GM19193 (cell line): ENCODE data around the gene UROS.

ENCODE experiments used
- POLR2A ChIP-seq: IDR thresholded peaks from 4 replicates; pipeline ENCODE4 v1.6.1; 2011; ENCODE audit not compliant: insufficient read depth, insufficient read length; ENCODE audit errors: extremely low read depth

Gene UROS

DNA sequence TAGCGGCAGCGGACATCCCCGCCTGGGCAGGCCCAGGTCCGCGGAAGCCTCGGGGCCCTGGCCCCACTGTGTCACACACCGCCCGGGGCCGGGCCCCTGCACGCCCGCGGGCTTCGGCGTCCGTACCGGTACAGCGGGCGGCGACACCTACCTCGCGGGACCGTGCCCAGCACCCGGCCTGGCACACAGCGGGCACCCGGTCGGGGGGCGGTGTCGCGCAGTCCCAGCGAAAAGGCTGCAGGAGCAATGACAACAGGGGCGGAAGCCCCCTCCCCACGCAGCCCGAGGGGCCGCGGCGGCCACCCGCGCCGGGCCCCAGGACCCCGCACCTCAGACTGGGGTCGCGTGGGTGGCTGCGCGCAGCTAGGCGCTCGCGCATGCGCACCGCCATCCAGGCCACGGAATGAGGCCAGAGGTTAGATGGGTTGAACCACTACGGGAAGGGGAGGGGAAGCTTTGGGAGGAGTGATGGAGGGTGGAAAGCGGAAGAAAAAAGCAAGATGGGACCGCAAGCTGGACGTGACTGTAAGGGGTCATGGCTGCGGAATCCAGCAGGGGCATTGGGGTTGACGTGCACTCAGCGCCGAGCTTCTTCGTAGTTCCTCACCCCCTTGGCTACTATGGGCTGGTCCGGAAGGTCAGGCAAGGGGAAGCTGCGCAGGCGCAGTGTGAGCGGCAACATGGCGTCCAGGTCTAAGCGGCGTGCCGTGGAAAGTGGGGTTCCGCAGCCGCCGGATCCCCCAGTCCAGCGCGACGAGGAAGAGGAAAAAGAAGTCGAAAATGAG is at the start of gene UROS, which contains the start of gene BCCIP:
UROS (minus strand) TSS at position 381 of the 785 bp plus-strand sequence. CDS start 6,759 bp downstream, outside the sequence.
BCCIP (plus strand) TSS at position 669 of the 785 bp plus-strand sequence; CDS start at position 681, 12 bp downstream.
- TF ChIP-seq POLR2A: peak; percentile 78

DNA sequence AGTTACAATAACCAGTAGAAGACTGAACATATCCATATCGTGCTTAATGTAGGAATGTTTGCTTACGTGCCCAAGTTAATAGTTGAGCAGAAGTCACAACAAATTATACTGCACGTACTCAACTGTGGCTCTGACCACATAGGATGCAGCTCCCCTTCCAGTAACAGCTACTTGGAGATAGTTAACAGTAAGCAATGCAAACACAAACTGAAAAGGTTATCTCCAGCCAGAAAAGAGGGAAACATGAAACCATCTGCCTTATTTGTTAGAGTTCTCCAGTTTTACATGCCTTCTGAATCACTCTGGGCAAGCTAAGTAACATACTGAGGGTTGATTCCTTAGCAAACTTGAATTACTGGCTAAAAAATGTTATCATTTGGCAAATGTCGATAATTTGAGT is 48.3 kb upstream of the UROS start:
- TF ChIP-seq POLR2A: no peak

DNA sequence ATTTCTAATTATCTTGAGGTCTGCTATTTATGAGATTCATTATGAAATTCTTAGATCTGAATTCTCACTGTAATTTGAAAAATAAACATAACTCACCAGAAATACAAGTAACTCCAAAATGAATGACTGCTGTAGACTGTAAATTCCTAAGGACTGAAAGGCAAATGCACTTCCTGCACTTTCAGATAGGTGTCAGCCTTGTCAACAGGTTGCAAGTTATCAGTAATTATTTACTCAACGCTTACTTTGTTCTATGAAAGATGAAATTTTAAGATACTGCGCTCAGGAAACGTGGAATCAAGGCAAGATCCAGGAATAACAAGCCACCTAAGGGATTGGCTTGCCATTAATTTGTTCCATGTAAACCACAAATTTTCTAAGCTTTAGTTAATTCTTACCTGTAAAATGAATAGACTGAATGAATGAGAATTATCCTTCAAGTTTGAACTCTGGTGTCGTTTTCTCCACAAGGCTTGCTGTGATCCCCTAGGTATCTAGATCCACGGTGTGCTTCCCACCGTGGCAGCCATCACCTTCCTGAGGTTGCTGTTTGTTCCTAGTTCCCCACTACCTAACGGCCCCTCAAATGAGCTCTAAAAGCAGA is 45.4 kb upstream of the UROS start:
- TF ChIP-seq POLR2A: no peak

DNA sequence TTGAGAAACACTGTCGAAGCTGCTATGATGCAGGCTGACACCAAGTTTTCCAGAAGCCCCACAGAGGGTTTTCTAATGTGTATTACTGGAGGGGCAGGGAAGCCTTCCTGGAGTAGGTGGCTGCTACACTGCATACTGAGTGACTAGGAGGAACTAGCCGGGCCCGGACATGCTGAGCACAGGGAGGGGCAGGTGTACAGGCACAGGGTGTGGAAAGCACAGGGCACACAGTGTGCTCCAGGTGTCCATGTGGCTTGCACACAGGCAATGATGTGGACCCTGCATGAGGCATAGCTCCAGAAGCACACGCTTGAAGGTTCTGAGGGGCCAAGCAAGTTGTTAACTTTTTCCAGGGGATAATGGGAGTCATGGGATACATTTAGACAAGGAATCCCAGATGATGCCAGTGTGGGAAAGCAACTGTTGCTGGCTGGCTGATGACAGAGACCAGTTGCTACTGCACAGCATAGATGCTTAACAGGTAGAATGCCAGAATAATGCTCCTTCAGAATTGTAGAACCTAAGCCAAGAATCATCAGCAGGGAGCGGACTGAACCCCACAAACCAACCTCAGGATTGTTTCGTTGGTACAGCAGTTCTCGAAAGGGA is 43.5 kb upstream of the UROS start:
- TF ChIP-seq POLR2A: no peak

DNA sequence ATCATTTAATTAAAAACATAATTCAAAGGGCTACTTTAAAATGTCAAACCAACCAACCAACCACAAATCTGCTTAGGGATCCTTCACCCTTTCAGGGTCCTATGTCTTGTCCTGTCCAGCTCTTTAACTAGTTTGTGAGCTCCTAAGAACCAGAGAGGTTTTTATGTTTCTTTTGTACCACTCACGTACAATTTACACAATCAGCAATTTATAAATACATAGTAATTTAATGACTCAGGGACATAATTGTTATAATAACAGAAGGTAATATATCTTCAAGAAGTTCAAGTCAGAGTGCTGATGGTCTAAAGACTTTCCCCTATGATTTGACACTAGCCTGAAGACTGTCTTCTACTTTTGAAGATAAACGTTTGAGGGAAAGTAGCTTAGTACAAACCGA is 42.1 kb upstream of the UROS start:
- no peak for TF ChIP-seq POLR2A

DNA sequence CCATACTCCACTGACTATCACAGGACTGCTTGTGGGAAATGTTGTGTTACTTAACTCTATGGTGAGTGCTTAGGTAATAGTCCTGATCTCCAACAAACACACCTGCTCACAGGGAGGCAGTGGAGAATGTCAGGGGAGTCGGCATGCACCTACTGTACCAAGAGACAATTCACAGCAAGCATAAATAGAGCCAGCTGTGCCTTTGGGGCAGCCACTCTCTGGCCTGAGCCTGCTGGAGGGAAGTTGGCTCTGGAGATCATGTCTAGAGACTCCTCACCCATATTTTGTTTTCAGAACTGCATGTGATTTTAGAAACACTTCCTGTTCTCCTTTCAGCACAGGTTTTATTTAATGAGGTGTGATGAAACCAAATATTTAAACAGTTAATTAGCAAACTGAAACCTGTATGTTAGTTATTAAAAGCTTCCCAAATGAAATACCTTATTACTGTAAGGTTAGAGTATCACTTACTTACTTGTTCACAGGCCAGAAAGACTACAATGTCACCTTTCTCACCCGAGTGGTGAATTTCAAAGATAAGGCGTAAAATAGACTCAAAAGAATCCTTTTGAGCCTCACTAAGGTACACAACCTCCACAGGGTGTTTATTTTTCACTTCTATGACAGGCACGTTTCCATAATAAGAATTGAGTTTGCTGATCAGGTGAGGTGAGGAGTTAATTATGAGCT is 36.2 kb upstream of the UROS start:
- no peak for TF ChIP-seq POLR2A

DNA sequence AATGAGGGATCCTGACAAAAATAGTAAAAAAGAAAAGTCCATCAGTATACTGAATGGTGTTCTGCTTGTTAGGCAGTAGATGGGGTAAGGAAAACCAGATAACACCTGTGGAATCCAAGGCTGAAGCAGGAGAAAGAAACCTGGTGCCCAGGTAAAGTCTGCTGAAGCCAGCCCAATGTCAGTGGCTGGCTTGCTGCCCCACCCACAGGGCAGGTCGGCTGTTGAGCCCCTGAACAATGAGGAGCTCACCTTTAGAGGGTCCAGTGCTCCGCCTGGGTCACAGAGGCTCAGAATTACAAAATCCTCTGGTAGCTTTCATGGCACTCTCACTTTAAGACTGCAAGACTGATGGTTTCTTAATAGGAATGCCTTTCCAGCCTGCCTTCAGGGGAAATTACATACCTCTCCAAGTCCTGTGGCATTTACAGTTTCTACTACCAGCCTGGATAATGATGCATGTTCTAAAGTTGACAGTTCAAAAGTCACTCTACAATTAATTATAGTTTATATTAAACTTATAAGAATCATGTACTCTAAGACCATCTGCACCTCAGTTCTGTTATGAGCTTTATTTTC is 34.2 kb upstream of the UROS start:
- no peak for TF ChIP-seq POLR2A

DNA sequence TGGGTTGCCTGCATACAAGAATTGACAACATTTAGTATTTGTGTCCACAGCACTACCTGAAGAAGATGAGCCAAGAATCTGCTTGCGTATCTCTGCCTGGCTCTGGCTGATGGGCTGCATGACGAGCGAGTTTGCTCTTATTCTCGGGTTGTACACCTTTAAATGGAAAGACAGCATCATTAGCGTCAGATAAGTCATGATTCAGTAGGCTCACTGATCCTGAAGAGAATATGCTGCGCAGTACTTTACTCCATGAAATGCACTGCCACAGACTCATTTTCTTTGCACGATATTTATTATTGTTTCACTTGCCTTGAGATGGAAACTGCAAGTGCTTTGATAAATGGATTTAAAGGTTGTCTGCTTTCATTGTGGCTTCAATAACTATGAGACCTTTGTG is 29.4 kb upstream of the UROS start:
- no peak for TF ChIP-seq POLR2A

DNA sequence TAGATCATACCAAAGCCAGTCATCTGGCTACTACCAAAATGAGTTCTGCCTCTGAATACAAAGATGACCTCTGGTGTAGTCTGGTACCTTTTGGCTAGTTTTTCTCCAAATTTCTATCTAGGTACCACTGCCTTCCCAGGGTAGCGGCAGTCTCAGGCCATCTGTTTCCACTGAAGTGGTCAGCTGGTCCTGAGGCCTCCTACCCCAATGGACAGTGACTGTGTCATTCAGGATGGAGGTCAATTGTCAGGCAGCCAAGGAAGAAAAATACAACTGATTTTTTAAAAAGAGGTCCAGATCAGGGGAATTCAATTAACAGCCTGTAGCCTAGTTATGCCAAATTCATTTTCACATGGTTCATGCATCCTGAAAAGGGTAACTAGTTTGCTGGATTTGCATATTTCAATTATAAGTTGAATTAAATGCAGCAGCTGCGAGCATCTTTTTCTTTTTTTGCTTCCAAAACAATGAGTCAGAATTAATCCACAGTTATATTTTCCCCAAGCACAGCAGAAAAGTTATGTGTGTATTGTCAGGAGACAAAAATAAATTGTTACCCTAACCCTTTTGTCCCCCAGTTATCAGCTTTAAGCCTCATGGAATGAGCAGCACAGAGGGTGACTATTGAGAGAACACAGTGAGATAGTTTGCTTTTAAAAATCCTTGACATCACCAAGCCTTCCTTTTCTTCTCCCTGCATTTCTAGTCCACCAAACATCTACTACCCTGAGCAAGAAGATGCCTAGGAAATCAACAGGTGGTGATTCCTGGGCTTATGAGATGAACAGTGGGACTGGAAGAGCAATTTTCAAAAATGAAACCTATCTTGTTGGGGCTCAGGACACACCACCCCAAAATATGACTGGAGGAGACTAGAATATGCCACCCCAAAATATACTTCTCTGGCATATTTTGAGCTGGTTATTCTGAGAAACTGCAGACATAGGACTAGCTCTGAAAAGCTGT is 28.0 kb upstream of the UROS start:
- no peak for TF ChIP-seq POLR2A

DNA sequence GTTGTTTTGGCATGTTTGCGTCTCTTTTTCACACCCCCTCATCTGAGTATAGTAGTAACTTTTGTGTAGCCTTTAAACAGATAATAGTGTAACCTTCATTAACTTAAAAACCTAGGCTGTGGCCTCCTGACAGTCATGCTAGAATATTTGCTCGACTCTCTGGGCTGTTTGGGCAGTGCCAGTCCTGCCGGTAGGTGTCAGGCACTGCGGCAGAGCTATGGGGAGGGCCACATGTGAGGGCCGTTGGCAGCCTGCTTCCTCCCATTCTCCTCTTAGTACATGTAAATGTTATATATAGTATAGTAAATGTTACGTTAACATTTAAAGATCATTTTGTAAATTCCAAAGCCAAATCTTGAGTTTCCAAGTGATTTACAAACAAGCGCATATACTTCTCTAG is 26.4 kb upstream of the UROS start:
- TF ChIP-seq POLR2A: no peak

DNA sequence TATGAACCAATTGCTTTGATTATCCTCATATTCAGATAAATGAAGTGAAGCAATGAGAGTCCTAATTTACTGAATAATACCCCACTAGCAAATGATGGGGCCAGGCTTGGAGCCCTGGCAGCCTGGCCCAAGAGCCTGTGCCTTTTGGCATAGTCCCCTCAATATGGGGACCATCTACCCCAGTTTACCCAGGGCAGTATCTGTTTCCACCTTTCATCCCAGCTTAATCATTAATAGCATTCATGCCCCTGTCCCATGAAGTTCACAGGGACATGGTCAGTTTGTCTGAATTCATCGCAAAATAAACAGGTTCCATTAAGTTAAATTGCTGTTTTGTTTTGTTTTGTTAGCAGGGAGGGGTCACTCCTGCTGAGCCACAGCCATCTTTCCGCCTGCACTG is 25.8 kb upstream of the UROS start:
- TF ChIP-seq POLR2A: no peak

DNA sequence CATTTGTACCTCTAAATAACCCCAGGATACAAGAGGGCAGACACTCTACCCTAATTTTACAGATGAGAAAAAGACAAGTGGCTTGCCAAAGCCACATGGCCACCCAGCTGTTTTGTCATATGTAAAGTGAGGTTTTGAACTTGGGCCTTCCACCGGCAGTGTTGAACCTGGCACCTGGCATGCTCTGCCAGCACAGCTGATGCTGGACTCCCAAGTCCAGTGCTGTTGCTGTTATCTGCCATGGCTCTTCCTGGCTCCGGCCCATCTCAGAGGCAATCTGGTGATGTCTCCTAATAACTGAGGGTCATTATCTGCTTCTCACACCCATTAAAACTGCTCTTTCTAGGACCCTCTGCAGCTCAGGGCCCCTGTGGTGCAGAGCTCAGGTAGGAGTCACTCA is 25.3 kb upstream of the UROS start:
- TF ChIP-seq POLR2A: no peak

DNA sequence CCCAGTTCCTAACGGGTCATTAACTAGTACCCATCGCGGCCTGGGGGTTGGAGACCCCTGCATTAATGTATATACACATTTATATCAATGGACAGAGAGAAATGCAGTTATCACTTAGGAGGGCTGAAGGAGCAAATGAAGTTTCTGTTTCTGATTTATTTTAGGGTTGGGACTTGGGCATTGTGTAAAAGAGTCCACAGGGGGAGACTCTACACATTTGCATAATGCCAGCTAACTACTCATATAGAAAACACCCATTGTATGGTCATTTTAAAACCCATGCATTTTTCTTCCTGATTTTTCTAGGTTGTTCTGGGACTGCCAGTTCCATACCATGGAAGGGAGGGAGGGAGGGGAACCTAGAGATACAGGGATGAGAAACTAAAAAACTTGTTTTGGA is 23.8 kb upstream of the UROS start:
- no peak for TF ChIP-seq POLR2A

DNA sequence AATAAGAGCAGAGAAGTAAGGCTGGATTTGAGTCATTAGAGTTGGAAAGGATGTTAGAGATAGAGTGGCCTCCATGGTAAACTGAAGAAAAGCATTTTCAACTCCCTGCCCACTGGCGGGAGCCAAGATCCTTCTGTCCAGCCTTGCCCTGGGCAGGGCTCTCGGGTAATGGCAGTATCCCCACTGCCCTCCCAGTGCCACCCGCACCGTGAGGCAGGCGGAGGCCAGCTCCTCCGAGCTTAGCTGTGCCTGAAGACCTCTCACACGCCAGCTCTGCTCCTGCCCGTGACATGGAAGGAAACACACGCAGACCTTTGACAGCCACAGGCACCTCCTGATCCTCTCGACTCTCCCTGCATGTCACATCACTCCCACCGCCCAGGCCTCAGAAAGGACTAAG is 22.6 kb upstream of the UROS start:
- TF ChIP-seq POLR2A: no peak
